HFFc6 (cell line): Measurements from ENCODE around the gene HCN2. TPM values are rescaled to one million over a fixed set of nuclear protein-coding genes. Genes with fewer than 3 reads are reported as not detected.

Experiments
- DNase-seq: peaks from one replicate; pipeline ENCODE4 v3.0.0-alpha.2; 2018
- H3K27ac Mint-ChIP-seq: 2 replicates; pipeline ENCODE4 v1.8.0; 2020; ENCODE audit warnings: mild to moderate bottlenecking, mixed read lengths
- H3K27me3 Mint-ChIP-seq: 2 replicates; pipeline ENCODE4 v1.8.0; 2021; ENCODE audit warnings: mild to moderate bottlenecking, moderate library complexity, mixed read lengths; ENCODE audit not compliant: insufficient read depth
- H3K36me3 Mint-ChIP-seq: 2 replicates; pipeline ENCODE4 v1.8.0; 2021; ENCODE audit warnings: low read depth, mixed read lengths
- H3K4me1 Mint-ChIP-seq: 2 replicates; pipeline ENCODE4 v1.8.0; 2020; ENCODE audit warnings: low read depth, mixed read lengths
- H3K4me3 Mint-ChIP-seq: 2 replicates; pipeline ENCODE4 v1.8.0; 2020; ENCODE audit warnings: mild to moderate bottlenecking, moderate library complexity, mixed read lengths
- H3K9me3 Mint-ChIP-seq: 2 replicates; pipeline ENCODE4 v1.8.0; 2020; ENCODE audit warnings: mild to moderate bottlenecking, mixed read lengths
- total RNA-seq, 6 experiments: library from RNA; stranded (reverse); fragmentation: NEBNext Ultra II Directional; extraction: Animal tissue kit (Norgen Biotek cat#: 25700); gene quantifications; 2 replicates in 1 of 6; 3 replicates in 5 of 6; pipeline ENCODE4 v1.2.3, GENCODE V29; 2021
- TF ChIP-seq, protein P1 (sequence below): fragments of 200-600 bp; sonication (generic); IDR thresholded peaks from 2 replicates; pipeline ENCODE4 v1.5.0; 2021; ENCODE audit warnings: antibody characterized with exemption, mild to moderate bottlenecking

Gene HCN2
- total RNA-seq, 6 experiments from 2014 or later, result 2.8 to 3.6 (median 3.1) TPM

DNA sequence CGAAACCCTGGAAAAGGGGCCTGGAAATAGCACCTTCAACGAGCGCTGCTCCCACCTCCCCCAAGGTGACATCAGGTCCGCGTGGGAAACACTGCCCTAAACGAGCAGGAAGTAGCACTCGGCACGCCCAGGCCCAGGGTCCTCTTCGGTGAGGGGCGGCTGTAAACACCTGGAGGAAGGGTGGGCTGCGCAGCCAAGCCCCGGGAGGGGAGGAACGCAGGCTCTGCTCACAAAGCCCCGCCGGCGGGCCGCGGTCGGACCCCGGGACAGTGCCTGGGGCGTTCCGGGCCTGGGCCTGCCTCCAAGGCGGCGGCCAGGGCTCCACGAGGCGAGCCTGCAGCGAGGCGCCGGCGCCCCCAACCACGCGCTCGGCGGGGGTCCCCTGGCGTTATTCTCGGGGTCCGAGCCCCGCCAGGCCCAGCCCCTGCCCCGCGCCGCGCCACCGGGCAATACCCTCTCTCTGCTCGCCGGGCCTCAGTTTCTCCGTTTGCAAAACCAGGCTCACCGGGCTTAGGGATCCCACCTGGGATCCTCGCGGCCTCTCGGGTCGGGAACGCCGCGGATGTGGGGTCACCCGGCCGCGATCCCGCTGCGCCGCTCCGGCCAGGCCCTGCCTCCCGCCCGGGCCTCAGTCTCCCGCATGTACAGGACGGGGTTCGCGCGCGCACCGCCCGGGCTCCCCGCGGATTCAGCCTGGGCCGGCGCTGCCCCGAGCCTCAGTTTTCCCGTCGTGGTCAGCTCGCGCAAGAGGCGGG, 72.7 kb downstream of the HCN2 start:
- Mint-ChIP-seq H3K27ac (peak overlapping the region; percentile 78), H3K36me3 (no peaks in the 10 kb centered on the region), H3K4me3 (peak overlapping the region; percentile 91), H3K27me3 (peaks cover 3% of the 10 kb centered on the region), H3K9me3 (no peaks in the 10 kb centered on the region), H3K4me1 (peaks cover 32% of the 10 kb centered on the region)
- TF ChIP-seq, protein P1, sequence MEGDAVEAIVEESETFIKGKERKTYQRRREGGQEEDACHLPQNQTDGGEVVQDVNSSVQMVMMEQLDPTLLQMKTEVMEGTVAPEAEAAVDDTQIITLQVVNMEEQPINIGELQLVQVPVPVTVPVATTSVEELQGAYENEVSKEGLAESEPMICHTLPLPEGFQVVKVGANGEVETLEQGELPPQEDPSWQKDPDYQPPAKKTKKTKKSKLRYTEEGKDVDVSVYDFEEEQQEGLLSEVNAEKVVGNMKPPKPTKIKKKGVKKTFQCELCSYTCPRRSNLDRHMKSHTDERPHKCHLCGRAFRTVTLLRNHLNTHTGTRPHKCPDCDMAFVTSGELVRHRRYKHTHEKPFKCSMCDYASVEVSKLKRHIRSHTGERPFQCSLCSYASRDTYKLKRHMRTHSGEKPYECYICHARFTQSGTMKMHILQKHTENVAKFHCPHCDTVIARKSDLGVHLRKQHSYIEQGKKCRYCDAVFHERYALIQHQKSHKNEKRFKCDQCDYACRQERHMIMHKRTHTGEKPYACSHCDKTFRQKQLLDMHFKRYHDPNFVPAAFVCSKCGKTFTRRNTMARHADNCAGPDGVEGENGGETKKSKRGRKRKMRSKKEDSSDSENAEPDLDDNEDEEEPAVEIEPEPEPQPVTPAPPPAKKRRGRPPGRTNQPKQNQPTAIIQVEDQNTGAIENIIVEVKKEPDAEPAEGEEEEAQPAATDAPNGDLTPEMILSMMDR, result no peak
- no peak for DNase-seq

GRCh38 chr19:662962-663681, 73.4 kb downstream of the HCN2 start, which contains the start of gene RNF126:
TSS of gene RNF126 (minus strand) at chr19:663214. CDS start at chr19:663121, 93 bp downstream.
- peaks cover 3% of the 10 kb centered on the region for H3K27me3 Mint-ChIP-seq
- TF ChIP-seq, protein P1, result no peak
- H3K4me3 Mint-ChIP-seq, result peak within 1 kb of the TSS; percentile 91
- no peaks in the 10 kb centered on the region for H3K9me3 Mint-ChIP-seq
- H3K27ac Mint-ChIP-seq, result peak within 1 kb of the TSS; percentile 82
- DNase-seq, result peak; percentile 76
- H3K4me1 Mint-ChIP-seq, result peaks cover 32% of the 10 kb centered on the region
- no peaks in the 10 kb centered on the region for H3K36me3 Mint-ChIP-seq

DNA sequence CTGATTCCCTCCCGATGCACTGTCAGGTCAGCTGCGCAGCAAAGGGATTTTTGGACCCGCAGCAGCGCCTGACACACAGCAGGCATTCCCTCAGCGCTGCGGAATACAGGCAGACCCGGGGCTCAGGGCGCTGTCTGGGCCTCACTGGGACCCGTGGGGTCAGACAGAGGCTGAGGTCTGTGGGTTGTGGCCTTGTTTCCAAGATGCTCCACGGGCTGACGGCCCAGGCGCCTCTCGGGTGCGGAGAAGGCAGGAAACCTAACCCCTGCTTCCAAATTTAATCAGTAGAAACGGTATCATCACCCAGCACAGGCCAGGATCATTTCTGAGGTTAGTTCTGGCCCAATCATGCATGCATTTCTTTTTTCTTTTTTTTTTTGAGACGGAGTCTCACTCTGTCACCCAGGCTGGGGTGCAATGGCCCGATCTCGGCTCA, 74.0 kb downstream of the HCN2 start:
- H3K36me3 Mint-ChIP-seq, result no peaks in the 10 kb centered on the region
- peak overlapping the region; percentile 88 for H3K4me3 Mint-ChIP-seq
- peaks cover 3% of the 10 kb centered on the region for H3K27me3 Mint-ChIP-seq
- H3K4me1 Mint-ChIP-seq, result peaks cover 32% of the 10 kb centered on the region
- peak overlapping the region; percentile 82 for H3K27ac Mint-ChIP-seq
- no peak for DNase-seq
- no peaks in the 10 kb centered on the region for H3K9me3 Mint-ChIP-seq
- TF ChIP-seq, protein P1, result 0 out of 2 replicates have a peak, but pooled peaks have one; percentile 7

DNA sequence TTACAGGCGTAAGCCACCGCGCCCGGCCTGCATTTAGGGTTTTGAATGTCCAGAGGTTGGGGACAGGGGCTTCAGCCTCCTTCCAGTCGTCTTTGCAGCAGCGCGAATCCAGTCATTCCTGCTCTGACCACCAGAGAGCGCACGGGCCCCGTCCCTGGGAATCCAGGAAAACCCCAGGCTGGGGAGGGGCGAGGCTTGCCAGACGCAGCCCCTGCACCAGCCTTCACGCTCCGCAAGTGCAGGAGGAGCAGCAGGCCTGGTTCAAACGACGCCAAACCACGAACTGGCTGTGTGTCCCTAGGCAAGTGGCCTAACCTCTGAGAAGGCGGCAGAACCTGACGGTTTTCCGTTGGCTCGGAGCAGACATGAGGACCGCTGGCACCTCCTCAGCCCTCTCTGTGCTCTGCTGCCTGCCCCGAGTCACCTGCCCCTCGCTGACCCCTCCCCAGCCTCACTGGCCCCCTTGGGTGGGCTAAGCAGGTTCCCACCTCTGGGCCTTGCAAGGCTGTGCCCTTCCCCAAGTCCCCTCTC, 75.3 kb downstream of the HCN2 start:
- peaks cover 3% of the 10 kb centered on the region for H3K27me3 Mint-ChIP-seq
- peaks cover 32% of the 10 kb centered on the region for H3K4me1 Mint-ChIP-seq
- H3K36me3 Mint-ChIP-seq, result no peaks in the 10 kb centered on the region
- TF ChIP-seq, protein P1, result peak; percentile 95
- H3K4me3 Mint-ChIP-seq, result peak overlapping the region; percentile 62
- H3K9me3 Mint-ChIP-seq, result peaks cover 5% of the 10 kb centered on the region; the same call in 1 of the 2 replicates
- H3K27ac Mint-ChIP-seq, result 0 out of 2 replicates have a peak overlapping the region, but pooled peaks have one; percentile 25
- DNase-seq, result peak; percentile 36

Other genes with a start within 250 kb of the HCN2 start
- 10 to 100 TPM; 31.7 to 42.2 (median 33.4) TPM for gene MIER2, start 245.1 kb upstream of the HCN2 start, total RNA-seq
- gene C2CD4C, start 180.7 kb upstream of the HCN2 start, total RNA-seq, result not detected
- gene SHC2, start 128.8 kb upstream of the HCN2 start, total RNA-seq, result not detected
- under 1 TPM; 0.11 to 0.47 (median 0.21) TPM for gene MADCAM1, start 93.4 kb upstream of the HCN2 start, total RNA-seq
- gene TPGS1, start 82.4 kb upstream of the HCN2 start, total RNA-seq, result 10 to 100 TPM; 20.2 to 24.7 (median 21.1) TPM
- gene CDC34, start 58.1 kb upstream of the HCN2 start, total RNA-seq, result 10 to 100 TPM; 63.8 to 79.9 (median 64.6) TPM
- under 1 TPM in 1 of 6 experiments, not detected in 5; 0.24 TPM for gene GZMM, start 45.8 kb upstream of the HCN2 start, total RNA-seq
- 100 to 1,000 TPM; 422 to 534 (median 465) TPM for gene BSG, start 17.3 kb upstream of the HCN2 start, total RNA-seq
- 10 to 100 TPM; 29.9 to 44.2 (median 34.7) TPM for gene POLRMT, start 43.7 kb downstream of the HCN2 start, total RNA-seq
- under 1 TPM in 2 of 6 experiments, not detected in 4; 0.17 to 0.18 TPM for gene FGF22, start 50.0 kb downstream of the HCN2 start, total RNA-seq
- 10 to 100 TPM; 35.8 to 39.2 (median 38.2) TPM for gene RNF126, start 73.3 kb downstream of the HCN2 start, total RNA-seq
- 100 to 1,000 TPM in 3 of 6 experiments, 10 to 100 TPM in 3; 97.1 to 123 (median 101) TPM for gene FSTL3, start 86.5 kb downstream of the HCN2 start, total RNA-seq
- gene PRSS57, start 105.6 kb downstream of the HCN2 start, total RNA-seq, result not detected
- under 1 TPM in 2 of 6 experiments, not detected in 4; 0.14 to 0.15 TPM for gene PALM, start 119.1 kb downstream of the HCN2 start, total RNA-seq
- under 1 TPM in 2 of 6 experiments, not detected in 4; 0.05 to 0.07 TPM for gene MISP, start 161.2 kb downstream of the HCN2 start, total RNA-seq
- gene PTBP1, start 207.6 kb downstream of the HCN2 start, total RNA-seq, result 100 to 1,000 TPM; 307 to 421 (median 380) TPM
- under 1 TPM in 1 of 6 experiments, not detected in 5; 0.09 TPM for gene PLPPR3, start 232.1 kb downstream of the HCN2 start, total RNA-seq
- not detected for gene AZU1, start 238.0 kb downstream of the HCN2 start, total RNA-seq